Measurements from ENCODE around the gene RTTN.

RTTN gene

DNA sequence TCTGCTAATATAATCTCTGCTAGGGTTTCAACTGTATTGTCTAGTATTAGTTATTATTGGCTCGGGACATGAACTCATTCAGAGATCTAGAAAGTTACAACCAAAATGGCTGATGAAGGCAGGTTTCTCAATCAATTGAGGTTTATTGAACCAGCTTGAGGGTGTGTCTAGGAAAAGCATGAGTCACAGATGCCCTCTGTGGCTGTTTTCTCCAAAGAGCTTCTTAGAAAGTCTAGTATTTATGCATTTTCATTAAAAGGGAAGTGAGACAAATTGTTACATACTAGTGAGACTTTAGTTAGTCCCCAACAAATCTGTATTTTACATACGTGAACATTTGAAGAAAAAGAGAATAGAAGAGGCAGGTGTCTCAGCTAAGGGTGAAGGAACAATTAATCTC lies 23.0 kb upstream of the RTTN start:
- no peak overlapping the region for H3K4me3 ChIP-seq (ENCODE audit: insufficient read depth in 1 of 2, low read depth in 1 of 2, low read length in 2 of 2)
- H2BK5ac ChIP-seq (ENCODE audit: low read depth, low read length, poor library complexity, severe bottlenecking) = no peak overlapping the region
- no peaks in the 10 kb centered on the region for H3K79me1 ChIP-seq (replicated peaks; ENCODE audit: low read length, poor library complexity, severe bottlenecking)
- H2AFZ ChIP-seq (ENCODE audit: low read depth, low read length) = no peak overlapping the region
- WGBS = 44% methylated on average over 2 of the region's 2 CpGs
- H3K4me1 ChIP-seq (ENCODE audit: control insufficient read depth, insufficient read depth, low read depth, low read length) = no peaks in the 10 kb centered on the region
- no peak overlapping the region for H3K9ac ChIP-seq (ENCODE audit: low read length)
- H2AK5ac ChIP-seq (ENCODE audit: low read length, severe bottlenecking) = no peak overlapping the region
- no peak for DNase-seq
- no peak overlapping the region for H3K14ac ChIP-seq (ENCODE audit: low read length in 2 of 2)
- no peak overlapping the region for H3K18ac ChIP-seq (ENCODE audit: low read depth in 1 of 2, low read length in 2 of 2)
- H3K4me2 ChIP-seq (ENCODE audit: low read length, poor library complexity, severe bottlenecking) = no peak overlapping the region
- peaks cover 2 to 10% of the 10 kb centered on the region in 2 experiments for H3K27me3 ChIP-seq (ENCODE audit: control insufficient read depth in 1 of 2, insufficient read depth in 1 of 2, low read length in 2 of 2)
- no peak overlapping the region for H2BK15ac ChIP-seq (ENCODE audit: low read depth, poor library complexity, severe bottlenecking)
- H3K4ac ChIP-seq (ENCODE audit: low read depth in 1 of 2, low read length in 2 of 2) = no peak overlapping the region
- no peak overlapping the region for H4K91ac ChIP-seq (ENCODE audit: low read length)
- H3K23ac ChIP-seq (ENCODE audit: low read length in 2 of 2) = no peak overlapping the region
- H3K36me3 ChIP-seq (ENCODE audit: control insufficient read depth in 1 of 2, insufficient read depth in 2 of 2, low read depth in 1 of 2, low read length in 2 of 2) = no peaks in the 10 kb centered on the region
- no peak overlapping the region for H4K8ac ChIP-seq (ENCODE audit: low read length)
- no peak overlapping the region for H3K27ac ChIP-seq (ENCODE audit: low read length, poor library complexity, severe bottlenecking)
- no peak overlapping the region for H2BK12ac ChIP-seq (ENCODE audit: low read length in 2 of 2)
- H3K9me3 ChIP-seq (ENCODE audit: control insufficient read depth, low read length) = peaks cover 20% of the 10 kb centered on the region
- H2BK120ac ChIP-seq (ENCODE audit: low read depth, low read length) = no peak overlapping the region

DNA sequence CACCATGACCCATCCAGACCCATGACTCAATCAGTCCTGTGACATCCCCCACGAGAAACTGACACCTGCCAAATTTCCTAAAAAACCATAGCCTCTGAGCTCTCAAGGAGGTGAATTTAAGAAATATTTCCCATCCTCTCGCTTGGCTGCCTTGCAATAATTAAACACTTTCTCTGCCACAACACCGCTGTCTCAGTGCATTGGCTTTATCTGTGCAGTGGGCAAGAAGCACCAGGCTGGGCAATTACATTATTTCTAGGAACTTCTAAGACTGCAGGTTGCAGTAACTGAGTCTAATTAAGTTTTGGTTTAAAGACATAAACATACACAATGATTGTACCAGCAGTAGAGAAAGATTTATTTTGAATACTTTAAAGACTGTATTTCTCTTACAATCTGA lies 22.0 kb upstream of the RTTN start:
- Histone ChIP-seq H3K4me2 (ENCODE audit: low read length, poor library complexity, severe bottlenecking) (no peak overlapping the region), H3K4me1 (ENCODE audit: control insufficient read depth, insufficient read depth, low read depth, low read length) (no peaks in the 10 kb centered on the region), H2AK5ac (ENCODE audit: low read length, severe bottlenecking) (no peak overlapping the region), H4K8ac (ENCODE audit: low read length) (no peak overlapping the region), H2BK12ac (ENCODE audit: low read length in 2 of 2) (no peak overlapping the region), H3K4me3 (ENCODE audit: insufficient read depth in 1 of 2, low read depth in 1 of 2, low read length in 2 of 2) (no peak overlapping the region), H3K4ac (ENCODE audit: low read depth in 1 of 2, low read length in 2 of 2) (no peak overlapping the region), H3K9me3 (ENCODE audit: control insufficient read depth, low read length) (peaks cover 20% of the 10 kb centered on the region), H3K27ac (ENCODE audit: low read length, poor library complexity, severe bottlenecking) (no peak overlapping the region), H3K9ac (ENCODE audit: low read length) (no peak overlapping the region), H3K79me1 (replicated peaks; ENCODE audit: low read length, poor library complexity, severe bottlenecking) (no peaks in the 10 kb centered on the region), H3K14ac (ENCODE audit: low read length in 2 of 2) (no peak overlapping the region), H2BK5ac (ENCODE audit: low read depth, low read length, poor library complexity, severe bottlenecking) (no peak overlapping the region), H2AFZ (ENCODE audit: low read depth, low read length) (no peak overlapping the region), H2BK120ac (ENCODE audit: low read depth, low read length) (no peak overlapping the region), H4K91ac (ENCODE audit: low read length) (no peak overlapping the region), H2BK15ac (ENCODE audit: low read depth, poor library complexity, severe bottlenecking) (no peak overlapping the region), H3K27me3 (ENCODE audit: control insufficient read depth in 1 of 2, insufficient read depth in 1 of 2, low read length in 2 of 2) (peaks cover 10 to 13% of the 10 kb centered on the region in 2 experiments), H3K18ac (ENCODE audit: low read depth in 1 of 2, low read length in 2 of 2) (no peak overlapping the region), H3K23ac (ENCODE audit: low read length in 2 of 2) (no peak overlapping the region), H3K36me3 (ENCODE audit: control insufficient read depth in 1 of 2, insufficient read depth in 2 of 2, low read depth in 1 of 2, low read length in 2 of 2) (no peaks in the 10 kb centered on the region)
- WGBS = 43% methylated on average over 3 of the region's 3 CpGs
- DNase-seq = no peak

DNA sequence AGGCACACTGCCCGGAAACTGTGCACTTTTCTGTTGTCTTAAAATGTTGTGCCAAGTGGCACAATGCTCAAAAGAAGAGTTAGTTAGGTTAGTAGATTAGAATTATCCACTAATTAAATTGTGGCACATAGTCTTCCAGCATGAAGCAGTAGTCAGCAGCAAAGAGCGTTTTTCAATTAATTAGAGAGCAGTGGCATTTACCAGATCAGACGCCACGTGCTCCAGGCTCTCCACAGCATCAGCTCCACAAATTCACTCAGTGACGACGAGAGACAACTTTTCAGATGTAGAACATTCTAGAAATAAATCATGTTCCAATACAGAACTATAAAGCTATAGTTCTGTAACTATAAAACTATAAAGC lies 16.4 kb upstream of the RTTN start:
- Histone ChIP-seq H2BK5ac (ENCODE audit: low read depth, low read length, poor library complexity, severe bottlenecking) (no peak overlapping the region), H3K27me3 (ENCODE audit: control insufficient read depth in 1 of 2, insufficient read depth in 1 of 2, low read length in 2 of 2) (peaks cover 22 to 30% of the 10 kb centered on the region in 2 experiments), H4K91ac (ENCODE audit: low read length) (no peak overlapping the region), H3K23ac (ENCODE audit: low read length in 2 of 2) (no peak overlapping the region), H3K9ac (ENCODE audit: low read length) (no peak overlapping the region), H2BK15ac (ENCODE audit: low read depth, poor library complexity, severe bottlenecking) (no peak overlapping the region), H2BK120ac (ENCODE audit: low read depth, low read length) (no peak overlapping the region), H2AFZ (ENCODE audit: low read depth, low read length) (no peak overlapping the region), H3K4ac (ENCODE audit: low read depth in 1 of 2, low read length in 2 of 2) (no peak overlapping the region), H3K4me1 (ENCODE audit: control insufficient read depth, insufficient read depth, low read depth, low read length) (no peaks in the 10 kb centered on the region), H3K4me2 (ENCODE audit: low read length, poor library complexity, severe bottlenecking) (no peak overlapping the region), H2AK5ac (ENCODE audit: low read length, severe bottlenecking) (no peak overlapping the region), H3K4me3 (ENCODE audit: insufficient read depth in 1 of 2, low read depth in 1 of 2, low read length in 2 of 2) (no peak overlapping the region), H3K79me1 (replicated peaks; ENCODE audit: low read length, poor library complexity, severe bottlenecking) (no peaks in the 10 kb centered on the region), H3K14ac (ENCODE audit: low read length in 2 of 2) (no peak overlapping the region), H2BK12ac (ENCODE audit: low read length in 2 of 2) (no peak overlapping the region), H4K8ac (ENCODE audit: low read length) (no peak overlapping the region), H3K36me3 (ENCODE audit: control insufficient read depth in 1 of 2, insufficient read depth in 2 of 2, low read depth in 1 of 2, low read length in 2 of 2) (no peaks in the 10 kb centered on the region), H3K9me3 (ENCODE audit: control insufficient read depth, low read length) (peaks cover 6% of the 10 kb centered on the region), H3K18ac (ENCODE audit: low read depth in 1 of 2, low read length in 2 of 2) (no peak overlapping the region), H3K27ac (ENCODE audit: low read length, poor library complexity, severe bottlenecking) (no peak overlapping the region)
- WGBS = 89% methylated on average over 4 of the region's 6 CpGs
- DNase-seq = no peak

DNA sequence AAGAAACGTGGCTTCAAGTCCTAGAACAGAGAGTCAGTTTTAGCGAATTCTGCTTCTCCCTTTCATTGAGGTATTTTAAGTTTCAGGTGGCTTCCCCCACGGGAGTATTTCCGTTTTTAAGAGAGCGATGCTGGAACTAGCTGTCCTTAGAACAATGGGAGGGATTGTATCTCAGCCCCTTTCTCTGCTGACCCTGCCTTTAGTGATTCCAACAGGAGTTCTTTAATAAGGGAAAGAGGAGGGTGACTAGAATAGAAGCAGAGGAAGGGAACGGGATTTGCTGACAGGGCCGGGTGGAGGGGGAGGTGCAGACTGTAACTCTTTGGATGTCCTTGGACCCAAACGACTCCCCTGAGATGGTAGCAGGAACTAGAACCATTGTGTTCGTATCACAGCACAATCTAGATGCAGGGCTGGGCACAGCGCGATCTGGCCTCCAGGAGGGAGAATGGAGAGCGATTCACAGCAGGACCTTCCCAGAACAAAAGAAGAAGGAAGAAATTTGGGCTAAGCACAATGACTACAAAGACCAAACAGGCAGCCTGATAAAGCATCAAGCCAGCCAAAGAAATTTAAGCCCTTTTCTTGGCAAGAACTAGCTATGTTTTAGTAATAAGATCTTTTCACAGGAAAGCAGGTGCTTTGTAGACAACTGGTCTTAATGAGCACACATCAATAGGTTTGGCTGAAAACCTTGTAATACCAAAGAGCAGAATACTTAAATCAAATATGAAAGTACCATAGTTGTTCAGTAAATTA lies 15.8 kb upstream of the RTTN start:
- 37% methylated on average over 12 of the region's 12 CpGs for WGBS

More for the DNA sequence above, 15.8 kb upstream of the RTTN start:
- Histone ChIP-seq H3K4me1 (ENCODE audit: control insufficient read depth, insufficient read depth, low read depth, low read length) (no peaks in the 10 kb centered on the region), H3K9ac (ENCODE audit: low read length) (no peak overlapping the region), H4K8ac (ENCODE audit: low read length) (no peak overlapping the region), H3K27me3 (ENCODE audit: control insufficient read depth in 1 of 2, insufficient read depth in 1 of 2, low read length in 2 of 2) (peaks cover 22 to 30% of the 10 kb centered on the region in 2 experiments), H2BK120ac (ENCODE audit: low read depth, low read length) (no peak overlapping the region), H3K4me3 (ENCODE audit: insufficient read depth in 1 of 2, low read depth in 1 of 2, low read length in 2 of 2) (no peak overlapping the region), H2BK12ac (ENCODE audit: low read length in 2 of 2) (no peak overlapping the region), H3K23ac (ENCODE audit: low read length in 2 of 2) (no peak overlapping the region), H3K79me1 (replicated peaks; ENCODE audit: low read length, poor library complexity, severe bottlenecking) (no peaks in the 10 kb centered on the region), H3K36me3 (ENCODE audit: control insufficient read depth in 1 of 2, insufficient read depth in 2 of 2, low read depth in 1 of 2, low read length in 2 of 2) (no peaks in the 10 kb centered on the region), H3K9me3 (ENCODE audit: control insufficient read depth, low read length) (peaks cover under 1% of the 10 kb centered on the region), H2AFZ (ENCODE audit: low read depth, low read length) (no peak overlapping the region), H2BK15ac (ENCODE audit: low read depth, poor library complexity, severe bottlenecking) (no peak overlapping the region), H3K27ac (ENCODE audit: low read length, poor library complexity, severe bottlenecking) (no peak overlapping the region), H2BK5ac (ENCODE audit: low read depth, low read length, poor library complexity, severe bottlenecking) (no peak overlapping the region), H3K14ac (ENCODE audit: low read length in 2 of 2) (no peak overlapping the region), H4K91ac (ENCODE audit: low read length) (no peak overlapping the region), H3K18ac (ENCODE audit: low read depth in 1 of 2, low read length in 2 of 2) (no peak overlapping the region), H3K4me2 (ENCODE audit: low read length, poor library complexity, severe bottlenecking) (no peak overlapping the region), H3K4ac (ENCODE audit: low read depth in 1 of 2, low read length in 2 of 2) (no peak overlapping the region), H2AK5ac (ENCODE audit: low read length, severe bottlenecking) (no peak overlapping the region)
- DNase-seq = no peak

All from mesenchymal stem cell (in vitro differentiated cells and primary cell).